ENCODE measurements around the gene ATP6V0E1.

ATP6V0E1 gene

DNA sequence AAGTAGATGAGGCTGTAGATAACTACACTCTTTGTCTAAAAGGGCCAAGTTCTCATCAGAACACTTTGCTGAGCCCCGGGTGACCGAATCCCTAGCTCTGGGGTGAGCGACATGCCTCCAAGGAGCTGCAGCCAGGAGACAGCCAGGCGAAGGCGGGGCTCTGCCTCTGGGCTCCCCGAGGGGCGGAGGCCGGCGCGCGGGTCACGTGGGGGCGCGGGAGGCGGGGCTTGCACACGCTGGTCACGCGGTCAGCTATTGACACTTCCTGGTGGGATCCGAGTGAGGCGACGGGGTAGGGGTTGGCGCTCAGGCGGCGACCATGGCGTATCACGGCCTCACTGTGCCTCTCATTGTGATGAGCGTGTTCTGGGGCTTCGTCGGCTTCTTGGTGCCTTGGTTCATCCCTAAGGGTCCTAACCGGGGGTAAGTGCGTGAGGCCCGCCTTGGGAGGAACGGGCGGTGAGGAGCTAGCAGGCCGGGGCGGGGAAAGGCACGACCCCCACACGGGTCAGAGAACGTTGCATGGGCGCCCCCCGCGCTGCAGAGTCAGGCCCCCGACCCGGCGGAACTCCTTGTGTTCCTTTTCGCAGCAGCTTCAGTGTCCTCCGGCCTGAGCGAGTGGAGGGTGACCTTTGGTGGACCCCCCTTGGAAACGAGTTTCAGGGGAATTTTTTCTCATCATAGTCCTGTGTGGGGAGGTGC lies at the start of gene ATP6V0E1:
Gene ATP6V0E1 (plus strand): TSS at position 230 of the 702 bp plus-strand sequence. CDS start 90 bp downstream, at position 320.
- DNase-seq: peak; percentile 91
- in situ Hi-C loops (cut with HindIII; ENCODE audit: low pct_ligation_motif_present, low pct_unique_long_range_greater_than_20kb, low sequenced_read_pairs): no loop called here

DNA sequence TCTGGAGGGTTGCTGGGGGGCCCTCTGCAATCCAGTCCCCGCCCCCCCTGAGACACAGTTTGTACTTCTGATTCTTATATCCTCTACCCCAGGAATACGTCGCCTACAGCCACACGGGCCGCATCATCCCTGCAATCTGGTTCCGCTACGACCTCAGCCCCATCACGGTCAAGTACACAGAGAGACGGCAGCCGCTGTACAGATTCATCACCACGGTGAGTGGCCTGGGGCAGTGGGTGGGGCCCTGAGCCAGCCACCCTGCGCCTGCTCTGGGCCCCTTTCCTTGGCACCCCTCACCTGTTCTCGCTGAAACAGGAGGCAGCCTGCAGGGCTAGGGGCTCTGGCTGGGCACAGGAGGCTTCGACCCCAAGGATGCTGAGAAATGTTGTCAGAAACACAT lies 48.5 kb upstream of the ATP6V0E1 start:
- no peak for DNase-seq
- in situ Hi-C loops (cut with HindIII; ENCODE audit: low pct_ligation_motif_present, low pct_unique_long_range_greater_than_20kb, low sequenced_read_pairs): no loop called here

DNA sequence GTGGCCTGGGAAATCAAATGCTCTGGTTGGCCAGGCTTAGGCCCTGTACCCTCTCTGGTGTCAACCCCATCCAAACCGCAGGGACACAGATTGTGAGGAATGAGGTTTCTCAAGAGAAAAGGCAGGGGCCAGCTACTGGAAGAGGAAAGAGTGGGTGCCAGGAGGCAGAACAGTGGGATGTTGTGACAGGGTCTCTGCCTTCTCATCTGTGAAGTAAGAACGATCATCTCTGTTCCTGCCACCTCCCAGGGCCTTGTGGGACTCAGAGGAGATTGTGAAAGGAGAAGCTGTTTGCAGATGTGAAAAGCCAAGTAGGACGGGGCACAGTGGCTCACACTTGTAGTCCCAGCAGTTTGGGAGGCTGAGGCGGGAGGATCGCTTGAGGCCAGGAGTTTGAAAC lies 47.2 kb upstream of the ATP6V0E1 start:
- no peak for DNase-seq
- in situ Hi-C loops (cut with HindIII; ENCODE audit: low pct_ligation_motif_present, low pct_unique_long_range_greater_than_20kb, low sequenced_read_pairs): no loop called here

DNA sequence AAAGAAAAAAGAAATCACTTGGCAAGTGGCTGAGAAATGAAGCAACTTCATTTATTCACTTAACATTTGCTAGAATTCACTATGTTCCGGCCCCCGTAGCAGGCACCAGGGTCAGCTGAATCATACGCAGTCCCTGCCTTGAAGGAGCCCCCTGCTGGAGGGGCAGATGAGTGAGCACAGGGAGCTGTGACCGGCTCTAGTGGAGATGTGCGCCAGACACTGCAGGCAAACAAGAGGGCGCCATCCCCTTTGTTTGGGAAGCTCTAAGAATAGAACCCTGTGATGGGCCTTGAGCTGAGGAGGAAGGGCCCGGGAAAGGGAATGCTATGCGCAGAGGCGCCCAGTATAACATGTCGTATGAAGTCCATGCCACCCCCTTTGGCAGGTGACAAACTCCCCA lies 44.5 kb upstream of the ATP6V0E1 start:
- in situ Hi-C loops (cut with HindIII; ENCODE audit: low pct_ligation_motif_present, low pct_unique_long_range_greater_than_20kb, low sequenced_read_pairs): no loop called here
- peak; percentile 41 for DNase-seq

DNA sequence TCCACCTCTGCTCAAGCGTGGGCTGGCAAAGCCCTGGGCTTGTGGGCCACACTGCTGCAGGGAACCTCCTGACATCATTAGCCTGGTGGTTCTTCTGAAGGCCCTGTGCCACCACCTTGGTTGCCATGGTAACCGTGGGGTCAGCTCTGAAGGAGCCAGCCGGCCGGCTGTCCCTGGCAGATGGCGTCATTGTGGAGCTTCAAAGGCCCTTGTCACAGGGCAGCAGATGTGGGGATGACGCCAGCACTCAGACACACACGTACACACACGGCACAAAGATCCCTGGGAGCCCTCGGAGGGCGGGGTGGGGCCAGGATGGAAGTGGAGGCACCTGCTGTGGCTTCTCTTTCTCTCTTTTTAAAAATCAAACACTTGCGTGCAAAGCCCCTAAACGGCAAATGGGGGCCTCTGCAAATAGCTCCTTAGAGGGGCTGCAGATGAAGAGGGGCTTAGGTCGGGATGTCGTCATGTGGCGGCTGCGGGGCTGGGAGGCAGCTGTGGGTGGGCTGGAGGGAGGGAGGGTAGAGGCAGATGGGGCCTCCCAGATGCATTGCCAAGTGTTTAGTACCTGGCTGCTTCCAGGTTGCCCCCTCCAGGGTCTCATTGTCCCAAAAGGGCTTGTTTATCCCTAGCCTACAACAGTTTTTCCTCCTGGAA lies 43.8 kb upstream of the ATP6V0E1 start:
- no peak for DNase-seq
- in situ Hi-C loops (cut with HindIII; ENCODE audit: low pct_ligation_motif_present, low pct_unique_long_range_greater_than_20kb, low sequenced_read_pairs): no loop called here

DNA sequence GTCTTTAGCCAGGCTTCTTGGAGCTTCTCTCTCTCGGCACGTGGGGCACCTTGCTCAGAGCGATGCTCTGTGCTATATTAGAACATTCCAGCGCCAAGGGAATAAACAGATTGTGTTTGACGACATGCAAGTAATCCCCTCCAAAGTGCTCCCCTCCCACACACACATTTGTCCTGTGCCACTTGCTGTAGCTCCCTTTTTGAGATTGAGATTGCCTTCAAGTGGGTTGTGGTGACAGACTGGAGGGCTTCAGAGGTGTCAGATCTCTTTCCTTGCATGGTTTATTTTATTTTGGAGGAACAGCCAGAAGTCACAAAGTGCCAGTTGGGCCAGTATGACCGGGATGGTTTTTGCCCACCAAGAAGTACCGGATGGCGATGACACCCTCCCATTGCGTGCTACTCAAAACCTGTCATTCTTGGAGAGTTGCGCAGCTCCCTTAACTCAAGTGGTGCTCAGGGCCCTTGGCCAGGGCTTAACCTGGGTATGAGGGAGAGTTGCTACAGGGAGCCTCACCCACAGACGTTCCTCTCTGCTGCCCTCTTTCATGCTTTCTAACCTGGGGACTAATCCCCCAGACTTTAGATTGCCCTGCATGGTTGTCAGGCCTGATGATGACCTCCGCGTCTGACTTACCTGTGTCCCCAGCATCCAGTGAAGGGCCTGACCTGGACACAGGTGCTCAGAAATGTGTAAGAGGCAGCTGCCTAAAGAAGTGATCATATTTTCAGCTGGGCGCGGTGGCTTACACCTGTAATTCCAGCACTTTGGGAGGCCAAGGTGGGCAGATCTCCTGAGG lies 43.1 kb upstream of the ATP6V0E1 start:
- DNase-seq: no peak
- in situ Hi-C loops (cut with HindIII; ENCODE audit: low pct_ligation_motif_present, low pct_unique_long_range_greater_than_20kb, low sequenced_read_pairs): no loop called here

DNA sequence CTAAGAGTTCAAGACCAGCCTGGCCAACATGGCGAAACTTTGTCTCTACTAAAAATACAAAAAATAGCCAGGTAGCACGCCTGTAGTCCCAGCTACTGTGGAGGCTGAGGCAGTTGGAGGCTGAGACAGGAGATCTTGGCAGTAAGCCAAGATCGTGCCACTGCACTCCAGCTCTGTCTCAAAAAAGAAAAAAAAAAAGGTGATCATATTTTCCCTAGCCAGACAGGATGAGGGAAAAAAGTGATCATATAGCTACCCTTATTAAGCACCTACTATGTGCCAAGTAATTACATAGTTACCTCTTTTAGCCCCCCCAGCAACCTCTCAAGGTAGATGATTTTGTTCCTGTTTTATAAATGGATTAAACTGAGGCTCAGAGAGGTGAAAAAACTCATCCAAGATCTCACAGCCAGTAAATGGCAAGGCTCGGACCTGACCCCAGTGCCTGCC lies 42.5 kb upstream of the ATP6V0E1 start:
- no peak for DNase-seq
- in situ Hi-C loops (cut with HindIII; ENCODE audit: low pct_ligation_motif_present, low pct_unique_long_range_greater_than_20kb, low sequenced_read_pairs): no loop called here

DNA sequence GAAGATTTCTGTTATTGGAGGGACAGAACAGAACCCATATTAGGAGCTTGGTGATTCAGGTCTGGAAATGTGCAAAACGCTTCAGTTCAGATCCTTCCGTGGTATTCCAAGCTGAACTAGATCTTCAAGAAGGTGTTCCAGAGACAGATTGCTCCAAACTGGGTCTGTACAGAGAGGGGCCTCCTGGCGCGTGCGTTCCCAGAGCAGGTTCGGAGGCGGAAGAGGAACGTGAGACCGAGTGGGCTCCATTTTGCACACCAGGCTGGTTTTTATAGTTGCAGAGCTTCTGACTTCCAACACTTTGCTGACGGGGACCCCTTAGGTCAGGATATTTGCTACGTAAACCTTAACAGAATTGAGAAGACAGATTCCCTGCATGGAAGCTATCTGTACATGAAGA lies 41.0 kb upstream of the ATP6V0E1 start:
- no peak for DNase-seq
- in situ Hi-C loops (cut with HindIII; ENCODE audit: low pct_ligation_motif_present, low pct_unique_long_range_greater_than_20kb, low sequenced_read_pairs): no loop called here

DNA sequence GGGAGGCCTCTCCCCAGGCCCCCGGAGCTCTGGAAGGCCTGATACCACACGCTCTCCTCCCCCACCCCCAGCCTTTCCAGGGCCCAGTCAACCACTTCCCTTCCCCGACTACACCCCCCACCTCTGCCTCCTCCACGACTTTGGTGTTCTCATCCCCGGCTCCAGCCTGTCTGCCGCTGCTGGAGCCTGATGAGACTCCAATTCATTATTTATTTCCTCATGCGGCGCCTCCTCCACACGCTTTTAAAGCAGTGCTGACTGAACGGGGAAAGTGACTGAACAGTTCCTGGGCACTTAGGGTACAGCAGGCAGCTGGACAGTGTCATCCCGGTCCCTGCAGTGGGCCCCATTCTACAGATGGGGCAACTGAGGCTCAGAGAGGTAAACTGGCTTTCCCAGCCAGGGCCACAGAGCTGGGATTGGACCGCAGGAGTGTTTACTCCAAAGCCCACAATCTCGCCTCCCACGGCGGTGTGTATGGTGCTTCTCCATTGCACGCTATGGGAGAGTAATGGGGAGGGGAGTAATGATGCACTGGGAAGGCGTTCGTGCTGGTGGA lies 40.2 kb upstream of the ATP6V0E1 start:
- in situ Hi-C loops (cut with HindIII; ENCODE audit: low pct_ligation_motif_present, low pct_unique_long_range_greater_than_20kb, low sequenced_read_pairs): no loop called here
- no peak for DNase-seq

DNA sequence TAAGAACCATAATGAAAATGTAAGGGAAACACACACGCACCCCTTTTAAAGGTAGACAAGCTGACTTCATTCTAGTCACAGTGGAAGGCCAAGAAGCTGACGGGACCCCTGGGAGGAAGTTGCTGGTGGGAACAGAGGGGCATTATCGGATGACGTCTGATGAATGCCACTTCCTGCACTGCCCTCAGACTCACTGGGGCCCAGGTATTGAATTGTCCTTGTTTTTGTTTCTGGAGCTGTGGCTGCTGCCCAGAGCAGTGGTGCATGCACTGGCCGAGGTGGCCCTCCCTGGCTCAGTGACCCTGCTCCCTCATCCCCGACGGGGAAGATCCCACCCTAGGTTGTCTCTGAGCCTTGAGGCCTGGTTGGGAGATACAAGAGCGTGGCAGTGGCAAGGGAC lies 39.7 kb upstream of the ATP6V0E1 start:
- no peak for DNase-seq
- in situ Hi-C loops (cut with HindIII; ENCODE audit: low pct_ligation_motif_present, low pct_unique_long_range_greater_than_20kb, low sequenced_read_pairs): no loop called here

DNA sequence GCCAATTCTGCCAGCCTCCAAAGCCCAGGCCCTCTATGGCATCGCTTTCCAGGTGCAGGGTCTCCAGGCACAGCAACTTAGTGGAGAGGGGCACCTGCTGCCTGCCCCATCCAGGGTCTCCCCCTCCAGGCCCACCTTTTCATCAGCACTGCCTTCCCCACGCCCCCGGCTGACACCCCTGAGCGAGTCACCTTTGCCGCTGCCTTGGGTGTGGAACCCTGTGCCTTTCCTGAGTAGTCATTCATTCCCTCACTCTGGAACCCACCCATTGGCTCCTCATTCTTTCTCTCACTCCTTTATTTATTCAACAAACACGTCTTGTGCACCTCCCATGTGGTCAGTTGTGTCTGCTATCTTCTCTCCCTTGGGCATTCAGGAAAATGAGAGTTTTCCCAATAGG lies 38.8 kb upstream of the ATP6V0E1 start:
- DNase-seq: no peak
- in situ Hi-C loops (cut with HindIII; ENCODE audit: low pct_ligation_motif_present, low pct_unique_long_range_greater_than_20kb, low sequenced_read_pairs): no loop called here

DNA sequence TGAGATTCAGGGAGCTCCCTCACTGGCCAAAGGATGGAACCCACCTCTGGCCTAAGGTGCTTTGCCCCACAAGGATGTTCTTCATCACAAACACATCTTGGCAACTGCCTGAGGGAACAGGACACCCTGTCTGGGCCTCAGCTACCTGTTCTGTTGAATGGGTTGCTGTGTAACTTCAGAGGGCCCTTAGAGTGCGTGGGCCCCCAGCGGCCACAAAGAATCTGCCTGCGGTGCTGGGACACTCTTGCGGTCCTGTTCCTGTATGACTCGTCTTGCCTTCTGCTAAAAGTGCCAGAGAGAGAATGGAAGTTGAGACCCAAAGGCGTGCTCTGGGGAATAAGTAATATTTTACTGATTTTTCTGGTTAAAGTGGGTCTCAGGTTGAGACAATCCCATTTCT lies 38.4 kb upstream of the ATP6V0E1 start:
- no peak for DNase-seq
- in situ Hi-C loops (cut with HindIII; ENCODE audit: low pct_ligation_motif_present, low pct_unique_long_range_greater_than_20kb, low sequenced_read_pairs): no loop called here

DNA sequence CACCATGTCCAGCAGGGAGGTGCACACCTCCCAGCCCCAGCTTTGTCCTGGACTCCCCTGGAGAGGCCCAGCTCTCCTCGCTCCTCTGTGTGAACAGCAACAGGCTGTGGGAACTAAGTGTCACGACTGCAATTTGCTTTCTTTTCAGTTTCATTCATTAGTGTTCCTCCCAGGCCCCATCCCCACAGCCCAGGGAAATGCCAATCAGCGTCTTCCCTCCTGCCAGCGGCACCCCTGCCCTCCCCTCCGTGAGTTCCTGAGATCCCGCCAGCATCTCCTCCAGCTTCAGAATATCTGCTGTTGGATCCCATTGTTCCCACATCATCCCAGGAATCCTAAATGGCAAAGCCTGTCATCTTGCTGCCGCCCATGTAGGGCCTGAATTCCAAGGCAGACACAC lies 37.4 kb upstream of the ATP6V0E1 start:
- DNase-seq: no peak
- in situ Hi-C loops (cut with HindIII; ENCODE audit: low pct_ligation_motif_present, low pct_unique_long_range_greater_than_20kb, low sequenced_read_pairs): no loop called here

DNA sequence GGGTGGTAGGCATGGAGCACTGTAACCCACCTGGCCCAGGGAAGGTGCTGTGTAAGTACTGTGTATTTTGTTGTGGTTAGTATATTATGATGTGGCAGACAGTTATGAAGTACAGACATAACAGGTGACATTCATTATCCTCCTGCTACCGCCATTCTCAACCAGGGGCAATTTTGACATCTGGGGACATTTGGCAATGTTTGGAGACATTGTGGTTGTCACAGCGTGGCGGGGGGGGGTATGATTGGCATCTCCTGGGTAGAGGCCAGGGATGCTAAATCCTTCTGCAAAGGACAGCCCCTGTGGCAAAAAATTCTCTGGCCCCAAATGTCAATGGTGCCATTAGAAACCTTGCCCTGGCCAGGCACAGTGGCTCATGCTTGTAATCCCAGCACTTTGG lies 34.1 kb upstream of the ATP6V0E1 start:
- DNase-seq: no peak

DNA sequence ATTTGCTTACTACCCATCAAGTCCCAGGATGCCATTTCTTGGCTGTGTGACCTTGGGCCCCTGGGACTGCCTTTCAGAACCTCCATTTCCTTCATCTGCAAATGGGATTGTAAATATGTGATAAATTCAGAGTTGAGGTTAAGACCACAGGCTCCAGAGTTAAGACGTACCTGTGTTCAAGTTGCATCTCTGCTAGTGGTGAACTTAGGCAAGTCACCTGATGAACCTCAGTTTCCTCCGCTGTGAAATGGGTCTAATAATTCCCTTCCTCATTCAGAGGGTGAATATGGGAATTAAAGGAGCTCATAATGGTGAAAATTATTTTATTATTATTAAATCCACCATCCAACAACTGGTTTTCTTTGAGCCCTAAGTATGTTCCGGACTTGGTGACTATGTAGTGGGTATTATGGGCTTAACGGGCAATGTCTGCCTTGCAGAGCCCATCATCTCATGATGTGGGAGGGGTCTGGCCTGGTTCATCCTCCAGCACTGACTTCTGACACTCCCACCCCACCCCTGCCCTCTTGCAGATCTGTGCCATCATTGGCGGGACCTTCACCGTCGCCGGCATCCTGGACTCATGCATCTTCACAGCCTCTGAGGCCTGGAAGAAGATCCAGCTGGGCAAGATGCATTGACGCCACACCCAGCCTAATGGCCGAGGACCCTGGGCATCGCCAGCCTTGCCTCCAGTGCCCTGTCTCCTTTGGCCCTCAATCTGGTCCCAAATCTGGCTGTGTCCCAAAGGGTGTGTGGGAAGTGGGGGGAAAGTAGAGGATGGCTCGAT lies 33.2 kb upstream of the ATP6V0E1 start:
- in situ Hi-C loops (cut with HindIII; ENCODE audit: low pct_ligation_motif_present, low pct_unique_long_range_greater_than_20kb, low sequenced_read_pairs): no loop called here
- DNase-seq: no peak

More for the DNA sequence above, 34.1 kb upstream of the ATP6V0E1 start:
- in situ Hi-C loops (cut with HindIII; ENCODE audit: low pct_ligation_motif_present, low pct_unique_long_range_greater_than_20kb, low sequenced_read_pairs): no loop called here

DNA sequence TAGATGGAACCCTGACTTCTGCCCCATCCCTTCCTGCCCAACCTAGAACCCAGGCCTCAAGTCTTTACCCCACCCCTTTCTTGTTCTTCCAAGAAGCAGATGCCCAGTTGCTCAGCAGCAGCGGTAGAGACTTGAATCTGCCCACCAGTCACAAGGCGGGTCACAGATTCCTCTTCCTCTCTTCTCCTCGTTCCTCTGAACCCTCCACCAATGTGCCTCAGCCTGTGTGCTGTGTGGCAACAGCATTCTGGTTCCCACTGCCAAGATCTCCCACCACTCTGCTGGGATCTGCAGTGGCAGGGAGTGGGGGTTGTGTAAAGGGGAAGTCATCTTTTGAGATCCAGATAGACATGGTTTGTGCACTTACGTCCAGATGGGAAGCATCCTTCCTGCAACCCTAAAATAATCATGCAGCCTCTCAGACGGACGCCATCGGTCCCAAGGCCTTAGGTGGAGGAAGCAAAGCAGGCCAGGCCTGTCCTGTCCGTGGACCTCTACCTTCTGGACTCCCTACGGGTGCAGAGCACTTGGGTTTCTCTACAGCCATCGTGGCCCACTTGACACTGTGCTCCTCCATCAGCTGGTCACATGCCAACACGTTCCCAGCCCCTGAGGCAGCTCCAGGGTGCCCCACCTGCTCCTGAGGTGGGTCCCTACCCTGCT lies 32.1 kb upstream of the ATP6V0E1 start:
- in situ Hi-C loops (cut with HindIII; ENCODE audit: low pct_ligation_motif_present, low pct_unique_long_range_greater_than_20kb, low sequenced_read_pairs): no loop called here

DNA sequence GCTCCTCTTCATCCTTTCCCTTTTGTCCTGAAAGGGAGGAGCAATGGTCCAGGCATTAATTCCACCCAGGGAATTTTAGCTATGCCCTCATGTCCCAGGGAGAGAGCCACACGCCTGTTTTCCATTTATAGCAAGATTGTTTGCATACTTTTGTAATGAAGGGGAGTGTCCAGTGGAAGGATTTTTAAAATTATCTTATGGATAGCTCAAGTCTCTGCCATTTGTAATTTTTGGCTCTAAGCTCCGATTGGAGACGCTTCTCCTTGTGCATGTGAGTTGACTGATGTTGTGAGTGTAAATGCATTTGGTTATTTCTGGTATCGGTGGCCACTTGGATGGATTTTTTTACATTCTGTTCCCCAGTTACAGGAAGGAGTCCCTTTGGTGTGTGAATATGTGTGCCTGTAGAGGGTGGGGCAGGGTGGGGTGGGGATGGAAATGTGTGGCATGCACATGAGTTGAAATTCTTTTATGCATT lies 31.5 kb upstream of the ATP6V0E1 start:
- in situ Hi-C loops (cut with HindIII; ENCODE audit: low pct_ligation_motif_present, low pct_unique_long_range_greater_than_20kb, low sequenced_read_pairs): no loop called here
- no peak for DNase-seq

More for the DNA sequence above, 32.1 kb upstream of the ATP6V0E1 start:
- no peak for DNase-seq

Data from ACHN (cell line).